B cell (primary cell): ENCODE results near the gene ONECUT3. TPM values are rescaled to one million over a fixed set of nuclear protein-coding genes. Genes with fewer than 3 reads are reported as not detected.

Experiments used
- ATAC-seq: fragments of 200-7000 bp; cut with Tn5 transposase; one replicate; pipeline ENCODE4 v1.10.0; 2021; ENCODE audit warnings: low read depth, mild to moderate bottlenecking, moderate number of reproducible peaks, moderate library complexity
- CTCF ChIA-PET: fragments of 350-600 bp; sonication (Branson Sonifier 250); formaldehyde crosslinking; loops from one replicate; lab custom pipeline; 2021; ENCODE audit warnings: antibody characterized with exemption, inconsistent platforms; lab: Charles Lee
- POLR2A ChIA-PET: fragments of 350-600 bp; sonication (Branson Sonifier 250); formaldehyde crosslinking; loops from one replicate; lab custom pipeline; 2021; ENCODE audit warnings: antibody characterized with exemption; lab: Charles Lee
- DNase-seq: peaks from one replicate; pipeline ENCODE4 v3.0.0; 2013
- H2AFZ ChIP-seq: 2 replicates; pipeline ENCODE4 v1.6.1; 2012; ENCODE audit warnings: mild to moderate bottlenecking, low read depth, low read length; ENCODE audit not compliant: insufficient read depth, poor library complexity, severe bottlenecking
- H3K27ac ChIP-seq, 2 donors: 1 replicate in 1 of 2; 2 replicates in 1 of 2; pipeline ENCODE4 v1.5.1; 2012 to 2013; ENCODE audit warnings: low read length in 2 of 2, mild to moderate bottlenecking in 2 of 2, moderate library complexity in 1 of 2
- H3K27me3 ChIP-seq, 4 experiments: fragments of 200-600 bp in 1 of 4; sonication (generic) in 1 of 4; replicated peaks in 1 of 4; 1 replicate in 2 of 4; 2 replicates in 2 of 4; pipeline versions ENCODE4 v1.6.1 to v1.7.0; 2013 to 2016; ENCODE audit warnings: low read length in 3 of 4, mild to moderate bottlenecking in 2 of 4, mixed read lengths in 1 of 4, moderate library complexity in 1 of 4; ENCODE audit not compliant: insufficient read depth in 4 of 4, control insufficient read depth in 3 of 4; ENCODE audit errors: control extremely low read depth in 1 of 4
- H3K36me3 ChIP-seq, 2 experiments: replicated peaks in 1 of 2; 1 replicate in 1 of 2; 2 replicates in 1 of 2; pipeline versions ENCODE4 v1.6.1 to v1.7.1; 2013; ENCODE audit warnings: low read length in 1 of 2; ENCODE audit not compliant: insufficient read depth in 2 of 2, control insufficient read depth in 1 of 2; ENCODE audit errors: control extremely low read depth in 1 of 2, extremely low read depth in 1 of 2
- H3K4me1 ChIP-seq, 2 donors: fragments of 200-600 bp in 1 of 2; sonication (generic) in 1 of 2; 1 replicate in 1 of 2; 2 replicates in 1 of 2; pipeline versions ENCODE4 v1.5.1 to v1.6.1; 2013 to 2017; ENCODE audit warnings: low read length in 2 of 2; ENCODE audit not compliant: control insufficient read depth in 2 of 2, insufficient read depth in 2 of 2
- H3K4me2 ChIP-seq: replicated peaks from 2 replicates; pipeline ENCODE3; 2012; ENCODE audit warnings: mild to moderate bottlenecking, low read depth, low read length; ENCODE audit not compliant: poor library complexity, severe bottlenecking
- H3K4me3 ChIP-seq, 5 experiments: fragments of 200-600 bp in 1 of 5; sonication (generic) in 1 of 5; 1 replicate in 3 of 5; 2 replicates in 2 of 5; pipeline versions ENCODE4 v1.5.1 to v1.7.0; 2011 to 2016; ENCODE audit warnings: low read length in 4 of 5, mild to moderate bottlenecking in 4 of 5, low read depth in 2 of 5, control low read depth in 1 of 5, moderate library complexity in 1 of 5; ENCODE audit not compliant: insufficient read depth in 1 of 5; ENCODE audit errors: control extremely low read depth in 1 of 5, extremely low read depth in 1 of 5
- H3K79me2 ChIP-seq: fragments of 200-600 bp; sonication (generic); one replicate; pipeline ENCODE4 v1.6.0; 2016; ENCODE audit warnings: low read length; ENCODE audit not compliant: control insufficient read depth, insufficient read depth
- H3K9ac ChIP-seq: fragments of 200-600 bp; sonication (generic); 2 replicates; pipeline ENCODE4 v1.6.1; 2017; ENCODE audit warnings: mild to moderate bottlenecking, low read length, moderate library complexity
- H3K9me3 ChIP-seq, 3 donors: one replicate each; pipeline versions ENCODE4 v1.6.1 to v1.7.1; 2013; ENCODE audit warnings: low read length in 2 of 3; ENCODE audit not compliant: control insufficient read depth in 2 of 3, insufficient read depth in 1 of 3; ENCODE audit errors: control extremely low read depth in 1 of 3
- H4K20me1 ChIP-seq: 2 replicates; pipeline ENCODE4 v1.6.0; 2012; ENCODE audit warnings: mild to moderate bottlenecking, low read length; ENCODE audit not compliant: insufficient read depth, control insufficient read depth, poor library complexity, severe bottlenecking
- H3K27ac Mint-ChIP-seq: one replicate; pipeline ENCODE4 v1.8.0; 2021; ENCODE audit warnings: mixed read lengths
- H3K27me3 Mint-ChIP-seq: one replicate; pipeline ENCODE4 v1.8.0; 2021; ENCODE audit warnings: mixed read lengths
- H3K4me1 Mint-ChIP-seq: one replicate; pipeline ENCODE4 v1.8.0; 2021; ENCODE audit warnings: mixed read lengths
- H3K4me3 Mint-ChIP-seq: one replicate; pipeline ENCODE4 v1.8.0; 2021; ENCODE audit warnings: mixed read lengths
- H3K9me3 Mint-ChIP-seq: one replicate; pipeline ENCODE4 v1.8.0; 2022; ENCODE audit warnings: mixed read lengths; ENCODE audit not compliant: insufficient read depth
- EZH2 ChIP-seq: IDR thresholded peaks from 2 replicates; pipeline ENCODE4 v1.6.1; 2012; ENCODE audit warnings: borderline replicate concordance, low read depth, mild to moderate bottlenecking, moderate library complexity, low read length; ENCODE audit not compliant: insufficient read depth, poor library complexity, severe bottlenecking
- WGBS: methylation state at CpG from one replicate; pipeline ENCODE4 v1.1.5; 2013; ENCODE audit warnings: missing lambda C conversion rate; ENCODE audit not compliant: insufficient coverage; 5-methylcytosine and 5-hydroxymethylcytosine counted together
- intact Hi-C: fragments of 100-400 bp; cut with micrococcal nuclease; formaldehyde crosslinking; loops from one replicate; pipeline ENCODE4 v1.10.0; 2022
- polyA plus RNA-seq: library from polyadenylated mRNA; depleted of rRNA; stranded (reverse); fragments of >200 nt; gene quantifications from 2 replicates; pipeline ENCODE4 v1.2.3, GENCODE V29; 2012
- total RNA-seq, 2 donors: library from RNA; stranded (reverse); fragments of 120-200 nt in 1 of 2; gene quantifications; 1 replicate in 1 of 2; 2 replicates in 1 of 2; pipeline versions ENCODE4 v1.2.3 to v1.2.4, GENCODE V29; 2013 to 2022
- TF ChIP-seq, protein P1 (sequence below): fragments of 200-600 bp; IDR thresholded peaks from one replicate; pipeline ENCODE4 v1.8.0; 2022; ENCODE audit warnings: antibody characterized with exemption, mild to moderate bottlenecking

The ONECUT3 gene
- total and polyA plus RNA-seq, 2 donors (not counting 1 experiment from before 2014, with no cell fraction given), result not detected

DNA sequence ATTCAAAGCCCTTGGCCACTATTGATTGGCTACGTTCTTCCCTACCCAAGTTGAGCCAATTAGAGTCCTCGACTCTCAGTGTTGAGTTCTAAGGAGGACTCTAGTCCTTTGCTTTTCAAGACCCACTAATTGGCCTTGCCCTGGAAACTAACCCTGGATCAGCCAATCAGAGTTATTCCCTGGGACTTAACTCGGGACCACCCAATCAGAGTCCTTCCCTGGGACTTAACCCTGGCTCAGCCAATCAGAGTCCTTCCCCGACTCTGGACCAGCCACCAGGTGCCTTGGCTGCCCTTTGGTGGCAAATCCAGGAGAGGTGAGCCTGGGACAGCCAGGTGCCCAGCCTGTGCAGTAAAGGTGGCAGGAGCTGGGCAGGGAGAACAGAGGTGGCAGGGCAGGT is 30.0 kb downstream of the ONECUT3 start:
- Histone ChIP-seq H3K4me3 (no peak overlapping the region), H3K4me1 (no peaks in the 10 kb centered on the region), H2AFZ (no peak overlapping the region), H3K4me2 (no peak overlapping the region), H3K9ac (no peak overlapping the region), H3K27ac (no peak overlapping the region), H3K9me3 (peaks cover 0 to 47% (median 10%) of the 10 kb centered on the region in 3 donors), H3K27me3 (peaks cover 0 to 52% (median 20%) of the 10 kb centered on the region in 4 experiments), H3K79me2 (no peaks in the 10 kb centered on the region), H3K36me3 (no peaks in the 10 kb centered on the region), H4K20me1 (no peaks in the 10 kb centered on the region)
- TF ChIP-seq, protein P1, sequence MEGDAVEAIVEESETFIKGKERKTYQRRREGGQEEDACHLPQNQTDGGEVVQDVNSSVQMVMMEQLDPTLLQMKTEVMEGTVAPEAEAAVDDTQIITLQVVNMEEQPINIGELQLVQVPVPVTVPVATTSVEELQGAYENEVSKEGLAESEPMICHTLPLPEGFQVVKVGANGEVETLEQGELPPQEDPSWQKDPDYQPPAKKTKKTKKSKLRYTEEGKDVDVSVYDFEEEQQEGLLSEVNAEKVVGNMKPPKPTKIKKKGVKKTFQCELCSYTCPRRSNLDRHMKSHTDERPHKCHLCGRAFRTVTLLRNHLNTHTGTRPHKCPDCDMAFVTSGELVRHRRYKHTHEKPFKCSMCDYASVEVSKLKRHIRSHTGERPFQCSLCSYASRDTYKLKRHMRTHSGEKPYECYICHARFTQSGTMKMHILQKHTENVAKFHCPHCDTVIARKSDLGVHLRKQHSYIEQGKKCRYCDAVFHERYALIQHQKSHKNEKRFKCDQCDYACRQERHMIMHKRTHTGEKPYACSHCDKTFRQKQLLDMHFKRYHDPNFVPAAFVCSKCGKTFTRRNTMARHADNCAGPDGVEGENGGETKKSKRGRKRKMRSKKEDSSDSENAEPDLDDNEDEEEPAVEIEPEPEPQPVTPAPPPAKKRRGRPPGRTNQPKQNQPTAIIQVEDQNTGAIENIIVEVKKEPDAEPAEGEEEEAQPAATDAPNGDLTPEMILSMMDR, result no peak
- TF ChIP-seq EZH2, result no peak
- intact Hi-C loops, result no loop called here
- WGBS, result 93% methylated on average over 3 of the region's 4 CpGs
- Mint-ChIP-seq H3K27me3 (peaks cover 43% of the 10 kb centered on the region), H3K9me3 (no peaks in the 10 kb centered on the region), H3K4me1 (peaks cover 5% of the 10 kb centered on the region), H3K27ac (no peak overlapping the region), H3K4me3 (no peak overlapping the region)
- ChIA-PET CTCF (interaction anchor here (1.2 to 2.6 kb wide), 4 partner anchors 13 to 241 kb away, joined by 3 to 5 read pairs (median 3); no protein-coding TSS in a partner anchor), POLR2A (no interaction called here)
- DNase-seq (no peak), ATAC-seq (peak; percentile 14)

DNA sequence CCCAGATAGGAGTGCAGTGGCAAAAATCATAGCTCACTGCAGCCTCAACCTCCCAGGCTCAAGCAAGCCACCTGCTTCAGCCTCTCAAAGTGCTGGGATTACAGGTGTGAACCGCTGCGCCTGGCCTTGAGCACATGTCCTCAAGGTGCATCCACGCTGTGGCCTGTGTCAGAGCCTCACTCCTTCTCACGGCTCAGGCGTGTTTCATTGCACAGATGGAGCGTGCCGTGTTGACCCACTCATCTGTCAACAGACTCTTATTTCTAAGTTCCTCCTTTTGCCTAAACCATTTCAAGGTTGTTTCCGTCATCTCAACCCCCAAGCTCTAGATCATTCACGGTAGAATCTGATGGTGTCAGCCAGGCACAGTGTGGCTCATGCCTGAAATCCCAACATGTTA is 30.6 kb downstream of the ONECUT3 start:
- Mint-ChIP-seq H3K27ac (no peak overlapping the region), H3K4me3 (no peak overlapping the region), H3K9me3 (no peaks in the 10 kb centered on the region), H3K4me1 (peaks cover 5% of the 10 kb centered on the region), H3K27me3 (peaks cover 39% of the 10 kb centered on the region)
- Histone ChIP-seq H3K4me1 (no peaks in the 10 kb centered on the region), H3K27ac (no peak overlapping the region), H3K4me3 (no peak overlapping the region), H4K20me1 (no peaks in the 10 kb centered on the region), H3K79me2 (no peaks in the 10 kb centered on the region), H3K9ac (no peak overlapping the region), H2AFZ (no peak overlapping the region), H3K9me3 (peaks cover 0 to 47% (median 10%) of the 10 kb centered on the region in 3 donors), H3K4me2 (no peak overlapping the region), H3K36me3 (no peaks in the 10 kb centered on the region), H3K27me3 (peaks cover 0 to 51% (median 18%) of the 10 kb centered on the region in 4 experiments)
- WGBS, result 22% methylated on average over 9 of the region's 9 CpGs
- DNase-seq (no peak), ATAC-seq (no peak)
- POLR2A ChIA-PET, result no interaction called here
- CTCF ChIA-PET, result interaction anchor here (2.6 kb wide), 1 partner anchor 12 kb away, joined by 5 read pairs; no protein-coding TSS in a partner anchor
- no peak for TF ChIP-seq EZH2
- TF ChIP-seq, protein P1, result no peak
- intact Hi-C loops, result no loop called here
